ENCODE data around the gene INPP4B.

INPP4B gene

DNA sequence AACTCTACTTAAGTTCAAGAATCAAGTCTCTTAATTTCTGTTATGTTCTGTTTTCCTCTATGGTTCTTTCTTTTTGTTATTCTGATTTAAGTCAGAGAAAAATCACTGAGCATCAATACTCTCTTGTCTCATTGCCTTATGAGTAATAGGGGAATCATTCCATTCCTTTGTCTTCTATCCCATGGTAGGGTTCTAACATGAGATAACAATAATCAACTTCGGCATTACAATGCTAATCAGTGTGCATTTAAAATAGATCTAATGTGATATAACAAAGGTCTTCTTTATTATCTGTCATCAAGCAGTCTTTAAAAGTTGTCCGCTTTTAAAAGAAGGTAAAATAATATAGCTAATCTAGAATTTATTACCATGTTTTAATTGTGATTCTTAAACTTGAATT lies 762.8 kb downstream of the INPP4B start:
- no peaks in the 10 kb centered on the region for H3F3A ChIP-seq (ENCODE audit: insufficient read depth, low read length)
- no peaks in the 10 kb centered on the region for H4K20me1 ChIP-seq (ENCODE audit: insufficient read depth, low read length)
- H3K9me3 ChIP-seq (ENCODE audit: low read length): no peaks in the 10 kb centered on the region
- no peak for TF ChIP-seq EZH2 (IDR thresholded peaks at IDR 0.05; ENCODE audit: borderline replicate concordance, low read length)
- TF ChIP-seq, protein P1, sequence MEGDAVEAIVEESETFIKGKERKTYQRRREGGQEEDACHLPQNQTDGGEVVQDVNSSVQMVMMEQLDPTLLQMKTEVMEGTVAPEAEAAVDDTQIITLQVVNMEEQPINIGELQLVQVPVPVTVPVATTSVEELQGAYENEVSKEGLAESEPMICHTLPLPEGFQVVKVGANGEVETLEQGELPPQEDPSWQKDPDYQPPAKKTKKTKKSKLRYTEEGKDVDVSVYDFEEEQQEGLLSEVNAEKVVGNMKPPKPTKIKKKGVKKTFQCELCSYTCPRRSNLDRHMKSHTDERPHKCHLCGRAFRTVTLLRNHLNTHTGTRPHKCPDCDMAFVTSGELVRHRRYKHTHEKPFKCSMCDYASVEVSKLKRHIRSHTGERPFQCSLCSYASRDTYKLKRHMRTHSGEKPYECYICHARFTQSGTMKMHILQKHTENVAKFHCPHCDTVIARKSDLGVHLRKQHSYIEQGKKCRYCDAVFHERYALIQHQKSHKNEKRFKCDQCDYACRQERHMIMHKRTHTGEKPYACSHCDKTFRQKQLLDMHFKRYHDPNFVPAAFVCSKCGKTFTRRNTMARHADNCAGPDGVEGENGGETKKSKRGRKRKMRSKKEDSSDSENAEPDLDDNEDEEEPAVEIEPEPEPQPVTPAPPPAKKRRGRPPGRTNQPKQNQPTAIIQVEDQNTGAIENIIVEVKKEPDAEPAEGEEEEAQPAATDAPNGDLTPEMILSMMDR (IDR thresholded peaks at IDR 0.05; ENCODE audit: low read length): no peak
- H3K4me3 ChIP-seq (ENCODE audit: low read depth, low read length, poor library complexity, severe bottlenecking): no peak overlapping the region
- H3K79me2 ChIP-seq (ENCODE audit: insufficient read depth, low read length): no peaks in the 10 kb centered on the region
- H3K27ac ChIP-seq (ENCODE audit: low read depth, low read length, poor library complexity, severe bottlenecking): no peak overlapping the region
- no peak overlapping the region for H2AFZ ChIP-seq (ENCODE audit: low read length)
- no peaks in the 10 kb centered on the region for H3K36me3 ChIP-seq (ENCODE audit: insufficient read depth, low read length)
- H3K4me2 ChIP-seq (ENCODE audit: low read length): no peak overlapping the region
- no peaks in the 10 kb centered on the region for H3K9me2 ChIP-seq (ENCODE audit: low read depth, low read length)
- no peak overlapping the region for H3K9ac ChIP-seq (ENCODE audit: low read length)
- no peaks in the 10 kb centered on the region for H3K4me1 ChIP-seq (ENCODE audit: insufficient read depth, low read length, severe bottlenecking)
- no peaks in the 10 kb centered on the region for H3K27me3 ChIP-seq (ENCODE audit: insufficient read depth, low read length)

DNA sequence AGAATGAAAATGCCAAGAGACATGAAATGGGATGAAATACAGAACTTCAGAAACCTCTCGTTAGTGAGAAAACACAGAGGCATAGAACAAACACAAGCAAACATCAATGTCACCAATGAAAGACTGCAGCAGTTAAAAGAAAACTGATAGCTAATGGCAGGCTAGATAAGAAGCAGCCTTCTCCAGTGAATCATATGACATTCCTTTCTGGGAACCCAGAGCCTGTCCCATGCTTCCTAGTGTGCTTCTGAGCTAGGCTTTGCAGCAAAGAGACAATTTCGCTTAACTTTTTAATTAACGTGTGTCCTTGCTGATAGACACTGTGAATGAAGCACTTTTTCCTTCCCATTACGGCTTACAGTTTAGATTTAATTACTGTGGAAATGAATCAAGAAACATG lies 765.1 kb downstream of the INPP4B start:
- Histone ChIP-seq H3K4me2 (ENCODE audit: low read length) (no peak overlapping the region), H3K9me2 (ENCODE audit: low read depth, low read length) (no peaks in the 10 kb centered on the region), H3K27ac (ENCODE audit: low read depth, low read length, poor library complexity, severe bottlenecking) (no peak overlapping the region), H3F3A (ENCODE audit: insufficient read depth, low read length) (no peaks in the 10 kb centered on the region), H2AFZ (ENCODE audit: low read length) (no peak overlapping the region), H3K4me3 (ENCODE audit: low read depth, low read length, poor library complexity, severe bottlenecking) (no peak overlapping the region), H3K9me3 (ENCODE audit: low read length) (no peaks in the 10 kb centered on the region), H3K9ac (ENCODE audit: low read length) (no peak overlapping the region), H3K27me3 (ENCODE audit: insufficient read depth, low read length) (no peaks in the 10 kb centered on the region), H3K4me1 (ENCODE audit: insufficient read depth, low read length, severe bottlenecking) (no peaks in the 10 kb centered on the region), H3K79me2 (ENCODE audit: insufficient read depth, low read length) (no peaks in the 10 kb centered on the region), H3K36me3 (ENCODE audit: insufficient read depth, low read length) (no peaks in the 10 kb centered on the region), H4K20me1 (ENCODE audit: insufficient read depth, low read length) (no peaks in the 10 kb centered on the region)
- TF ChIP-seq, protein P1 (IDR thresholded peaks at IDR 0.05; ENCODE audit: low read length): no peak
- TF ChIP-seq EZH2 (IDR thresholded peaks at IDR 0.05; ENCODE audit: borderline replicate concordance, low read length): no peak

DNA sequence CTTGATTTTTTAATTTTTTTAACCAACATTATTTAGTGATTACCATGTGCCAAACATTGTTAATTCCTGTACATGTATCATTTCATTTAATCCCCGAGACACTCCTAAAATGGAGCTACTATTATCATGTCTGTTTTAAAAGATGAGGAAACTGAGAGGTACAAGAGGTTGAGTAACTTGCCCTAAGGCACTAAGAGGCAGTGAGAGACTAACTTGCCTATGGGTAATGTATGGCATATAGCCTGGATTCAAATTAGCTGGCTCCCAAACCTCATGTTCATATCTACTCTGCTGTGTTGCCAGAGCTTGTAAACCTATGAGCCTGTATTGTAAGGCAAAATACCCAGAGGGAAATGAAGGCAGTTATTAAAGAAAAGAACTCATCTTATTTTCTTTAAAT lies 766.1 kb downstream of the INPP4B start:
- Histone ChIP-seq H4K20me1 (ENCODE audit: insufficient read depth, low read length) (no peaks in the 10 kb centered on the region), H3K4me1 (ENCODE audit: insufficient read depth, low read length, severe bottlenecking) (no peaks in the 10 kb centered on the region), H3K4me3 (ENCODE audit: low read depth, low read length, poor library complexity, severe bottlenecking) (no peak overlapping the region), H3K27ac (ENCODE audit: low read depth, low read length, poor library complexity, severe bottlenecking) (no peak overlapping the region), H3F3A (ENCODE audit: insufficient read depth, low read length) (no peaks in the 10 kb centered on the region), H3K9ac (ENCODE audit: low read length) (no peak overlapping the region), H3K79me2 (ENCODE audit: insufficient read depth, low read length) (no peaks in the 10 kb centered on the region), H3K27me3 (ENCODE audit: insufficient read depth, low read length) (no peaks in the 10 kb centered on the region), H3K4me2 (ENCODE audit: low read length) (no peak overlapping the region), H3K9me2 (ENCODE audit: low read depth, low read length) (no peaks in the 10 kb centered on the region), H2AFZ (ENCODE audit: low read length) (no peak overlapping the region), H3K36me3 (ENCODE audit: insufficient read depth, low read length) (no peaks in the 10 kb centered on the region), H3K9me3 (ENCODE audit: low read length) (no peaks in the 10 kb centered on the region)
- TF ChIP-seq EZH2 (IDR thresholded peaks at IDR 0.05; ENCODE audit: borderline replicate concordance, low read length): no peak
- TF ChIP-seq, protein P1 (IDR thresholded peaks at IDR 0.05; ENCODE audit: low read length): no peak
